ENCODE measurements around the gene PCDHB15. TPM values are rescaled to one million over a fixed set of nuclear protein-coding genes. Genes with fewer than 3 reads are reported as not detected.
"Not testable (repeated sequence)": the region's sequence is repeated elsewhere in the genome, so short reads cannot be mapped to it uniquely, and the experiment has no call there.

Gene PCDHB15
- total RNA-seq, 4 donors from 2014 or later = 0.09 to 1.3 (median 1.0) TPM

DNA sequence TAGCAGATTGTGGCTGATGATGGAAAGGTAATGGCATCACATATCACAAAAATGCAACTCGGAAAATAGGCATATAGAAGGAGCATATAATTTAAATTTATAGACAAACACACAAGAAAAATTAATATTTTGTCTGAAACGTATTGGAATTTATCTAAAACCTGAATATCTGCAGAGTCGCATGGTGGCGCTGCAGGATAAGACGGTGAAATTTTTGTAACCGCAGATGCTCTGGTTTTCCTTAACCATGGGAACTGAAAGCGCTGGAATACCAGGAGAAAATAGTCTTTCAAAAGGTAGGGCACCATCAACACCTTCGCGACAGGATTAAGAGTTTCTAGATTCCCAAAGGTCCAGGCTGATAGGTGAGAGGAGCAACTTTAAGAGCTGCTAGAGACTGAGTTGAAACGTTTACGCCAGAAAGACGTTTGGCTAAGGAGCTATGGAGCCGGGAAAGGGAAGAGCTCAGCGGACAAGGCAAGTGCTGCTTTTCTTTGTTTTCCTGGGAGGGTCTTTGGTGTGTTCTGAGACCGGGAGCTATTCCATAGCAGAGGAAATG is 11.0 kb upstream of the PCDHB15 start:
- H3K36me3 ChIP-seq = no peaks in the 10 kb centered on the region
- no peaks in the 10 kb centered on the region for H3K4me1 ChIP-seq
- H3K4me3 ChIP-seq = peak overlapping the region in 3 of 4 donors; percentile 8 to 49 (median 28)
- peaks cover 6 to 74% (median 49%) of the 10 kb centered on the region in 3 donors for H3K9me3 ChIP-seq
- 14 to 16% methylated on average over 15 of the region's 15 CpGs for WGBS, 2 donors
- no peak overlapping the region for H3K27ac ChIP-seq
- no peak for DNase-seq
- TF ChIP-seq POLR2A (IDR thresholded peaks at IDR 0.05) (no peak), CTCF (IDR thresholded peaks at IDR 0.05) (peak in 2 of 6 experiments; percentile 14 to 17)
- intact Hi-C loops (cut with DNase I) = no loop called here
- peaks cover 0 to 14% (median 0%) of the 10 kb centered on the region in 4 donors for H3K27me3 ChIP-seq

GRCh38 chr5:141235922-141236321 is 9.3 kb upstream of the PCDHB15 start:
- Histone ChIP-seq H3K9me3 (peaks cover 12 to 82% (median 55%) of the 10 kb centered on the region in 3 donors), H3K27me3 (peaks cover 0 to 14% (median 0%) of the 10 kb centered on the region in 4 donors)
- H3K4me3 ChIP-seq; H3K4me1 ChIP-seq; DNase-seq; H3K36me3 ChIP-seq; H3K27ac ChIP-seq; intact Hi-C loops (cut with DNase I): not testable (repeated sequence)
- 50% methylated on average over 1 of the region's 40 CpGs; no CpG with 5 or more reads in 1 of the 2 donors for WGBS, 2 donors

DNA sequence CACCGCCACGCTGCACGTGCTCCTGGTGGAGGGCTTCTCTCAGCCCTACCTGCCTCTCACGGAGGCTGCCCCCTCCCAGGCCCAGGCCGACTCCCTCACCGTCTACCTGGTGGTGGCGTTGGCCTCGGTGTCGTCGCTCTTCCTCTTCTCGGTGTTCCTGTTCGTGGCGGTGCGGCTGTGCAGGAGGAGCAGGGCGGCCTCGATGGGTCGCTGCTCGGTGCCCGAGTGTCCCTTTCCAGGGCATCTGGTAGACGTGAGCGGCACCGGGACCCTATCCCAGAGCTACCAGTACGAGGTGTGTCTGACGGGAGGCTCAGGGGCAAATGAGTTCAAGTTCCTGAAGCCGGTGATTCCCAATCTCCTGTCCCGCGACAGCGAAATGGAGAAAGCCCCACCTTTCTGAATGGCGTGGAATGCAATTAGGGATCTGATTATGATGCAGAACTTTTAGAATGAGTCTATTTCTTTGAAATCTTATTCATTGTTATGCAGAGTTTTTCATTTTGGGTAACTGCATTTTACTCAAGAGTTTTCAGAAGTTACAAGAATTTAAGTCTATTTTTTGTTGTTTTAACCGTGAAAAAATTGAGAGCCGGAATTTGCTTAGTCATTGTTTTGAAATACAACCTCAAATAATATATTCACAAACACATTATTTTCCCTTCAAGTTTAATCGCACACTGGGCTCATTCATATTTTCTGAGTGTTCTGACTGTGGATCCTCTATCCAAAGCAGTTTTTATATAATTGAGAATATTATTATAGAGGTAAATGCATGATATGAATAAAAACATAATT is 8.5 kb upstream of the PCDHB15 start:
- H3K4me1 ChIP-seq = no peaks in the 10 kb centered on the region
- H3K9me3 ChIP-seq = peaks cover 12 to 87% (median 63%) of the 10 kb centered on the region in 3 donors
- H3K27me3 ChIP-seq = peaks cover 0 to 14% (median 0%) of the 10 kb centered on the region in 4 donors
- H3K4me3 ChIP-seq = peak overlapping the region in 1 of 4 donors; percentile 18
- no peak overlapping the region for H3K27ac ChIP-seq
- intact Hi-C loops (cut with DNase I) = no loop called here
- WGBS, 2 donors = 26 to 44% methylated on average over 8 to 19 of the region's 32 CpGs
- no peak for TF ChIP-seq CTCF (IDR thresholded peaks at IDR 0.05)
- TF ChIP-seq POLR2A (IDR thresholded peaks at IDR 0.05) = no peak
- H3K36me3 ChIP-seq = no peaks in the 10 kb centered on the region
- DNase-seq = no peak

GRCh38 chr5:141241496-141241895 is 3.7 kb upstream of the PCDHB15 start:
- intact Hi-C loops (cut with DNase I) = no loop called here
- no peak for DNase-seq
- H3K9me3 ChIP-seq = peaks cover 6 to 99% (median 74%) of the 10 kb centered on the region in 3 donors
- no peak overlapping the region for H3K27ac ChIP-seq
- H3K36me3 ChIP-seq = no peaks in the 10 kb centered on the region
- no peak for TF ChIP-seq POLR2A (IDR thresholded peaks at IDR 0.05)
- TF ChIP-seq CTCF (IDR thresholded peaks at IDR 0.05) = no peak
- peaks cover 0 to 5% (median 0%) of the 10 kb centered on the region in 4 donors for H3K27me3 ChIP-seq
- no peaks in the 10 kb centered on the region for H3K4me1 ChIP-seq
- WGBS, 2 donors = no CpG with 5 or more reads among the region's 43 CpGs
- no peak overlapping the region for H3K4me3 ChIP-seq

- peaks cover 0 to 99% (median 83%) of the 10 kb centered on the region in 3 donors for H3K9me3 ChIP-seq
- H3K4me1 ChIP-seq; H3K27ac ChIP-seq; H3K4me3 ChIP-seq; H3K36me3 ChIP-seq; DNase-seq; intact Hi-C loops (cut with DNase I); H3K27me3 ChIP-seq: not testable (repeated sequence)
- WGBS, 2 donors = 40 to 95% methylated on average over 9 to 12 of the region's 42 CpGs
Measured at GRCh38 chr5:141246971-141247370, 1.8 kb downstream of the PCDHB15 start.

GRCh38 chr5:141247434-141247833 is 2.2 kb downstream of the PCDHB15 start:
- WGBS, 2 donors = 62 to 66% methylated on average over 4 to 8 of the region's 34 CpGs
- intact Hi-C loops (cut with DNase I); H3K4me3 ChIP-seq; H3K27me3 ChIP-seq; DNase-seq; H3K36me3 ChIP-seq; H3K27ac ChIP-seq; H3K4me1 ChIP-seq: not testable (repeated sequence)
- H3K9me3 ChIP-seq = peaks cover 0 to 99% (median 87%) of the 10 kb centered on the region in 3 donors
